Kidney (tissue), 14 donors: ENCODE data around the gene JAKMIP1. TPM values are rescaled to one million over a fixed set of nuclear protein-coding genes. Genes with fewer than 3 reads are reported as not detected.

Source experiments
- DNase-seq, 5 donors: peaks; one replicate each; pipeline ENCODE4 v3.0.0-alpha.2; 2013 to 2020
- FAIRE-seq: peaks from 2 replicates; lab custom pipeline; 2012; peaks lifted over from hg19 to GRCh38; lab: Jason Lieb, UNC
- H3K27ac ChIP-seq, 2 donors: one replicate each; pipeline ENCODE4 v1.7.0; 2013; ENCODE audit warnings: low read depth in 2 of 2, low read length in 2 of 2, inconsistent platforms in 1 of 2
- H3K27me3 ChIP-seq: one replicate; pipeline ENCODE4 v1.7.1; 2013; ENCODE audit warnings: low read length, inconsistent platforms; ENCODE audit not compliant: control insufficient read depth, insufficient read depth
- H3K36me3 ChIP-seq, 3 donors: one replicate each; pipeline versions ENCODE4 v1.7.0 to v1.7.1; 2013; ENCODE audit warnings: low read length in 3 of 3, control low read depth in 1 of 3, inconsistent platforms in 1 of 3; ENCODE audit not compliant: insufficient read depth in 3 of 3, control insufficient read depth in 2 of 3
- H3K4me1 ChIP-seq, 3 donors: one replicate each; pipeline versions ENCODE4 v1.7.0 to v1.7.1; 2013; ENCODE audit warnings: low read length in 3 of 3, inconsistent platforms in 1 of 3, low read depth in 1 of 3; ENCODE audit not compliant: control insufficient read depth in 2 of 3, insufficient read depth in 2 of 3
- H3K4me3 ChIP-seq, 3 donors: one replicate each; pipeline versions ENCODE4 v1.7.0 to v1.8.1; 2013; ENCODE audit warnings: low read length in 3 of 3, control low read depth in 1 of 3, inconsistent platforms in 1 of 3
- H3K9ac ChIP-seq, 3 donors: one replicate each; pipeline versions ENCODE4 v1.7.0 to v1.7.1; 2013; ENCODE audit warnings: low read length in 3 of 3, control low read depth in 1 of 3, inconsistent platforms in 1 of 3
- H3K9me3 ChIP-seq, 3 donors: one replicate each; pipeline versions ENCODE4 v1.7.0 to v1.7.1; 2013; ENCODE audit warnings: low read length in 3 of 3, control low read depth in 1 of 3, inconsistent platforms in 1 of 3; ENCODE audit not compliant: control insufficient read depth in 2 of 3, insufficient read depth in 1 of 3
- CTCF ChIP-seq: IDR thresholded peaks from 3 replicates; pipeline ENCODE4 v1.5.1; 2012; ENCODE audit warnings: mild to moderate bottlenecking, moderate library complexity, borderline replicate concordance; ENCODE audit not compliant: insufficient read depth; ENCODE audit errors: extremely low read depth
- intact Hi-C: fragments of 100-400 bp; cut with DNase I; formaldehyde crosslinking; loops from one replicate; pipeline ENCODE4 v1.11.1; 2022
- polyA plus RNA-seq: library from polyadenylated mRNA; stranded (reverse); fragments of 350-450 nt; fragmentation: Illumina TruSeq; extraction: RNeasy Lipid Tissue Mini Kit (QIAGEN cat#74804); gene quantifications from one replicate; pipeline ENCODE4 v1.2.3, GENCODE V29; 2014; ENCODE audit warnings: low read depth, low replicate concordance; ENCODE audit not compliant: insufficient read depth
- total RNA-seq: library from RNA; stranded (reverse); fragmentation: NEBNext Ultra II Directional; extraction: Animal tissue kit (Norgen Biotek cat#: 25700); gene quantifications from one replicate; pipeline ENCODE4 v1.2.1, GENCODE V29; 2021
- donor health status: control.
- donor health status: control.
- donor health status: control.
- donor health status: control.
- donor health status: control.
- donor health status: DM: yes; HTN: yes; CAD: no.
- donor health status: Normal renal cell carcinoma (clear cell type).

JAKMIP1 gene
- total and polyA plus RNA-seq, 2 donors from 2014 or later = 0.69 TPM; not detected in 1

- no peaks in the 10 kb centered on the region for H3K36me3 ChIP-seq
- intact Hi-C loops = no loop called here
- no peak for FAIRE-seq
- H3K4me3 ChIP-seq = no peak overlapping the region
- H3K9ac ChIP-seq = no peak overlapping the region
- no peak for TF ChIP-seq CTCF
- peaks cover 20% of the 10 kb centered on the region for H3K27me3 ChIP-seq
- peaks cover 0 to 10% (median 0%) of the 10 kb centered on the region in 3 donors for H3K4me1 ChIP-seq
- peaks cover 0 to under 1% (median 0%) of the 10 kb centered on the region in 3 donors for H3K9me3 ChIP-seq
- DNase-seq = peak in 1 of 5 donors; percentile 40
- H3K27ac ChIP-seq = no peak overlapping the region
Measured at GRCh38 chr4:6196324-6196723, 4.0 kb downstream of the JAKMIP1 start.

GRCh38 chr4:6195602-6196319 is 4.6 kb downstream of the JAKMIP1 start:
- no peak for FAIRE-seq
- DNase-seq = peak in 1 of 5 donors; percentile 18

GRCh38 chr4:6194458-6195195 is 5.7 kb downstream of the JAKMIP1 start:
- H3K4me3 ChIP-seq = no peak overlapping the region
- H3K36me3 ChIP-seq = no peaks in the 10 kb centered on the region
- no peak for TF ChIP-seq CTCF
- no peak overlapping the region for H3K9ac ChIP-seq
- H3K27ac ChIP-seq = no peak overlapping the region
- intact Hi-C loops = no loop called here
- peaks cover 20% of the 10 kb centered on the region for H3K27me3 ChIP-seq
- no peak for FAIRE-seq
- DNase-seq = peak in 1 of 5 donors; percentile 23
- H3K4me1 ChIP-seq = peaks cover 0 to 7% (median 0%) of the 10 kb centered on the region in 3 donors
- no peaks in the 10 kb centered on the region for H3K9me3 ChIP-seq

More at GRCh38 chr4:6195602-6196319, 4.6 kb downstream of the JAKMIP1 start:
- Histone ChIP-seq H3K9ac (no peak overlapping the region), H3K27ac (no peak overlapping the region), H3K27me3 (peaks cover 20% of the 10 kb centered on the region), H3K36me3 (no peaks in the 10 kb centered on the region), H3K9me3 (no peaks in the 10 kb centered on the region), H3K4me3 (no peak overlapping the region), H3K4me1 (peaks cover 0 to 10% (median 0%) of the 10 kb centered on the region in 3 donors)
- intact Hi-C loops = no loop called here
- TF ChIP-seq CTCF = no peak
